Central memory CD4-positive, alpha-beta T cell (primary cell): ENCODE measurements around the gene ZCCHC9.
"Not testable (repeated sequence)": the region's sequence is repeated elsewhere in the genome, so short reads cannot be mapped to it uniquely, and the experiment has no call there.

ENCODE experiments used
- DNase-seq: peaks from one replicate; pipeline ENCODE4 v3.0.0; 2022

The ZCCHC9 gene

GRCh38 chr5:81308836-81309235 is 7.4 kb downstream of the ZCCHC9 start:
- DNase-seq, result no peak

- DNase-seq, result no peak
Measured at GRCh38 chr5:81310402-81311063, 9.1 kb downstream of the ZCCHC9 start.

GRCh38 chr5:81313278-81313677 is 11.9 kb downstream of the ZCCHC9 start:
- DNase-seq, result no peak

- no peak for DNase-seq
Measured at GRCh38 chr5:81313686-81314085, 12.3 kb downstream of the ZCCHC9 start.

DNA sequence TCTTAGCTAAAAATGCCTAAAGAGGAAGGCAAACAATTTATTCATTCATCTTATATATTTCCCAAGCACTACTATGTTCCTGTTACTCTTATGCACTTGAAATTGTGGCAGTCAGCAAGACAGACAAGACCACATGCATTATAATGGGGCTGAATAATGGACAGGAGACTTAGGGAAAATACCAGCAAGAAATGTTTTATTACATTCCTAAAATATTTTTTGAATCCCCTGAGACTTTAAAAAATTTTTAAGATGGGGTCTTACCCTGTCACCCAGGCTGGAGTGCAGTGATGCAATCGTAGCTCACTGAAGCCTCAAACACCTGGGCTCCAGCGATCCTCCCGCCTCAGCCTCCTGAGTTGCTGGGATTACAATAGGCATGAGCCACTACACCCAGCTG is 13.2 kb downstream of the ZCCHC9 start:
- no peak for DNase-seq

DNA sequence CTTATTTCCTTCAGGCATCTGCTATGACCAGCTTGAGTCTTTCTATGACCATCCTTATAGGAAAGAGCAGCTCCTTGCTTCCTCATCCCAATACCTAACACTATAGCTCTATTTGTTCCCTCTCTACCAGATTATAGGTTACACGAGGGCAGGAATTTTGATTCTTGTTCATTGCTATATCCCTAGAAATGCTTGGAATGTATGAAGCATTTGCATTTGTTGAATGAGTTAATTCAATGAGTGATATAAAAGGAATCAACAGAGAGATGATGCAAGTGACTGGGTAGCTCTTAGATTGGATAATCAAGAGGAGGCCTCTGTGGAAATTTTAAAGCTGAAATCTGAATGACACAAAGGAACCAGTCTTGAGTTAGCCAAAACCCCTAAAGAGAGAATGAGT is 13.9 kb downstream of the ZCCHC9 start:
- DNase-seq, result no peak

DNA sequence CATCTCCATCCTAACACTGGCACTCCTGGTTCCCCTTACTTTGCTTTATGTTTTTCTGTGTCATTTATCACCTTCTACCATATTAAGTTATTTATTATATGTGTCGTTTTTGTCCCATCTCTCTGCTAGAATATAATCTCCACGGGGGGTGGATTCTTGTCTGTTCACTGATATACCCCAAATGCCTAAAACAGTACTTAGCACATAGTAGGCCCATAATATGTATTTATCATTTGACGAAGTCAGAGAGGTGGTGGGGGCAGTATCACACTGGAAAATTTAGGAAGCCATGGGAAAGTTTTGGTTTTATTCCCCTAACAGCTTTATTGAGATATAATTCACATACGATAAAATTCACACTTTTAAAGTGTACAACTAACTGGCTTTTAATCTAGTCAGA is 14.4 kb downstream of the ZCCHC9 start:
- DNase-seq, result no peak

- no peak for DNase-seq
Measured at GRCh38 chr5:81316571-81316970, 15.2 kb downstream of the ZCCHC9 start.

- no peak for DNase-seq
Measured at GRCh38 chr5:81317536-81317935, 16.1 kb downstream of the ZCCHC9 start.

- DNase-seq, result no peak
Measured at GRCh38 chr5:81326554-81326953, 25.2 kb downstream of the ZCCHC9 start.

GRCh38 chr5:81334304-81335061 is 33.1 kb downstream of the ZCCHC9 start:
- no peak for DNase-seq

- DNase-seq, result no peak
Measured at GRCh38 chr5:81335946-81336345, 34.6 kb downstream of the ZCCHC9 start.

GRCh38 chr5:81336556-81336955 is 35.2 kb downstream of the ZCCHC9 start:
- no peak for DNase-seq

GRCh38 chr5:81337803-81338202 is 36.4 kb downstream of the ZCCHC9 start:
- no peak for DNase-seq

DNA sequence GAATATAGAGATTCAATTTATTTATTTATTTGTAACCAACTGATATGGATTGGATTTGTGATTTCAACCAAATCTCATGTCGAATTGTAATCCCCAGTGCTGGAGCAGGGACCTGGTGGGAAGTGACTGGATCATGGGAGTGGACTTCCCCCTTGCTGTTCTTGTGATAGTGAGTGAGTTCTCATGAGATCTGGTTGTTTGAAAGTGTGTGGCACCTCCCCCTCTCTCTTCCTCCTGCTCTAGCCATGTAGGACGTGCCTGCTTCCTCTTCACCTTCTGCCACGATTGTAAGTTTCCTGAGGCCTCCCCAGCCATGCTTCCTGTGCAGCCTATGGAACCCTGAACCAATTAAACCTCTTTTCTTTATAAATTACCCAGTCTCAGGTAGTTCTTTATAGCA is 36.8 kb downstream of the ZCCHC9 start:
- not testable (repeated sequence) for DNase-seq

GRCh38 chr5:81344736-81345135 is 43.3 kb downstream of the ZCCHC9 start:
- DNase-seq, result no peak

GRCh38 chr5:81345411-81346003 is 44.1 kb downstream of the ZCCHC9 start:
- no peak for DNase-seq

DNA sequence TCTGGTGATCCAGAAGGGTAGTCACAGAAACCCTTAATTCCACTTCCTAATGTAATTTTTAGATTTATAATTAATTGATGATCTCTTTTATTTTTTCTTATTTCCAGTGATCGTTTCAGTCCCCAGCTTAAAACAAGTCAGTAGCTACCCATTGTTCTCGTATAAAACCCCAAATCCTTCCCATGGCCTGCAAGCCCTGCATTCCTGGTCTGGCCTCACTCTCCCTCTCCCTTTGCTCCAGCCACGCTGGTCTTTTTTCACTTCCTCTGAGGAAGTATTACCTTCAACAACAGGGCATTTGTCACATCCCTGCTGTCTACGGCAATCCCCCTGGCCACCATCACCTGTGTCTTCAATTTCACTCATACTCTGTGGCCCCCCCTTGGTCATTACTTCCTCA is 47.8 kb downstream of the ZCCHC9 start:
- DNase-seq, result no peak

DNA sequence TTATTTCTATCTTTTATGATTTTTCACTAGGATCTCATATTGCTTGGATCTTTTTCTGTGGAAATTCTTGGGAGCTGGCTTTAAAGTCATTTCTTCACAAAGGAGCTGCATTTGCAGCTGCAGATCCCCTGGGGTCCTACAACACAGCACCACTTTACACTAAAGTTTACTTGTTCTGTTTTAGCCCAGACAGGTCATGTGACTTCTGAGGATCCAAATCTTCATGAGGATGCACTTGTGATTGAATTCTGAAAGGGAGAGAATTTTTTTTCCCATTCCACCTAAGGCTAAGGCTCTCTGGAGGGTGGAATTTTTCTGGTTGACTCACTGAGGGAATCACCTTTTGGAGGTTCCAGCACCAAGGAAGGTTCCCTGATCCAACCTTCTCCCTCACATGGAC is 49.1 kb downstream of the ZCCHC9 start:
- no peak for DNase-seq

GRCh38 chr5:81353189-81353588 is 51.8 kb downstream of the ZCCHC9 start:
- DNase-seq, result no peak

DNA sequence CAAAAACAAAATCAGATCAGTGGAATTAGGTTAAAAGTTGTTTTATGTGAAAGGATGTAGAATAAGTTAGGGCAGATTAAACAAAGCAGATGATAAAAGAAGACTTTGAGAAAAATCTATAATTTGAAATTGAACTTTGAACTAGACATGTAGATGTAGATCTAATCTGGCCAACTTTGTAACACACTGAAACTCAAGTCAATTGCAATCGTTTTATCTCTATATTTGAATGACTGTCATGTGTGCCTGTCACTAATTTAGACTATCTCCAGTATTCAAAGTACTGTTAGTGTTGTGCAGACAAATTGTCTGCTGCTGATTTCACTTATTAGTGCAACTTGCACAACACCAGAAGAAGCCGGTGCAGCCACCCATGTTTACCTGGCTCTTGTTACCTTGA is 52.7 kb downstream of the ZCCHC9 start:
- no peak for DNase-seq

DNA sequence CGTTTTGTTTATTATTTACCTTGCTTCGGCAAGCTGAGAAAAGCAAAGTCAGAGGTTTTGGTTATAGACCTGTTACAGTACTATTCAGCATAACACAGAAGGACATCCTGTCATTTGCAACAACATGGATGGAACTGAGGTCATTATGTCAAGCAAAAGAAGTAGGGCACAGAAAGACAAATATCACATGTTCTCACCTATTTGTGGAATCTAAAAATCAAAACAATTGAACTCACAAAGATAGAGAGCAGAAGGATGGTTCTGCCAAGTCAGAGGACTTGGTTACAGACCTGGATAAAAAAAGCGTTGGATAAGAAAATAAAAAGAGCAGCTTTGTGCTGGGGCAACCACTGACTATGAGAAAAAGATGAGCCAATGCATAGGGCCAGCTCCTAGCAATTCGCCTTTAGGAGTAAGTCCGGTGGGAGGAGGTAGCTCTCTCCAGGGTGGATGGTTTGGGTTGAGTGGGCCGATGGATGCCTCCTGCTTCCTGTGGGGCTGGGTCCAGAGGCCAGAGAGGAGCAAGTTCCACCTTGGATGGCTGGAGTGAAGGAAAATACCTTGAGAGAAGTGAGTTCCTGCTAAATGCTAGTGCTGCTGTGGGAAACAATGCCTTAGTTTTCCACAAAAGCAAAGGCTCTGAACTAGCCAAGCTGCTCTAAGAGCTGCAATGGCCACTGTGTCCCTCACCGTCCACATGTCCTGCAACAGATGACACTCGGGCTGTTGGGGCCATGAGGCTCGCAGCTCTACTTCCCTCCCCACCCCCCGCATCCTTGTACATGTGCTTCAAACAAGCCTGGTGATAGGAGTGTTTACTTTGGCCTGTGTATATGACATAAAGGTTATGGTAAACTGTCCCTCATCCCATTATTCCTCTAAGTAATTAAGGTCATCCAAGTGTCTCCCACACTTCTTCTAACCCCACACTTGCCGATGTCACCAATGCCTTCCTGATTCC is 54.2 kb downstream of the ZCCHC9 start:
- no peak for DNase-seq

- no peak for DNase-seq
Measured at GRCh38 chr5:81359108-81359507, 57.7 kb downstream of the ZCCHC9 start.
